Left cardiac atrium (tissue), 4 donors: ENCODE results near the gene DNASE2B. TPM values are rescaled to one million over a fixed set of nuclear protein-coding genes. Genes with fewer than 3 reads are reported as not detected.

ENCODE experiments used
- ATAC-seq, 2 donors: fragments of 200-7000 bp; cut with Tn5 transposase; one replicate each; pipeline ENCODE4 v1.9.1; 2020; ENCODE audit warnings: mild to moderate bottlenecking in 2 of 2, moderate library complexity in 2 of 2
- DNase-seq: peaks from one replicate; pipeline ENCODE4 v3.0.0-alpha.2; 2020
- intact Hi-C, 2 donors: fragments of 100-400 bp; cut with DNase I; formaldehyde crosslinking; loops; one replicate each; pipeline versions ENCODE4 v1.14.1 to v1.15.1; 2022 to 2023
- total RNA-seq, 2 donors: library from RNA; stranded (reverse); fragmentation: NEBNext Ultra II Directional; extraction: Animal tissue kit (Norgen Biotek cat#: 25700); gene quantifications; one replicate each; pipeline ENCODE4 v1.2.1, GENCODE V29; 2021
- donor health status: DM: no; HTN: yes; CAD: no.
- donor health status: DM: no; HTN: yes; CAD: no; lungs with severe emphysema.
- donor health status: DM: yes; HTN: yes; CAD: no.
- donor health status: Dilated cardiomyopathy.

Gene DNASE2B
- total RNA-seq, 2 donors from 2014 or later: not detected

DNA sequence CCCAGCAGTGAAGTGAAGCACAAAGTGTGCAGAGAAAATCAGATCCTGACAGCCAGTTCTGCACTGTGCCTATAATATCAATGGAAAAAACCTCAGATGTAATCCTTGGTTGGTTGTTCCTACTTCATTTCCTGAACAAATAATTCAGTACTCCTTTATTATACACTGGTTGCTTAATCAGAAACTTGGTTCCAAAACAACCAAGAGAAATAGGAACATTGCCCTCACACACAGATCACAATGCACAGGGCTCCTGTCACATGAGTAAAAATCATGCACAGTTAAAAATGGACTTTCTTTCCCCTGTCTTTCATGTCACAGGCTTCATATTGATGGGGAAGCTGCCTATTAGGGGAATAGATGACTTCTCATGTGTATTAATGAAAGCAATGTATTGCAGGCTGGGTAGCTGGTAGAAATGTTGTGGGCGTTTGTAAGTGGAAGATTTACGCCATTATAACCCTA lies 9.7 kb downstream of the DNASE2B start:
- DNase-seq (no peak), ATAC-seq (peak in 1 of 2 donors; percentile 44)
- intact Hi-C loops: no loop called here

DNA sequence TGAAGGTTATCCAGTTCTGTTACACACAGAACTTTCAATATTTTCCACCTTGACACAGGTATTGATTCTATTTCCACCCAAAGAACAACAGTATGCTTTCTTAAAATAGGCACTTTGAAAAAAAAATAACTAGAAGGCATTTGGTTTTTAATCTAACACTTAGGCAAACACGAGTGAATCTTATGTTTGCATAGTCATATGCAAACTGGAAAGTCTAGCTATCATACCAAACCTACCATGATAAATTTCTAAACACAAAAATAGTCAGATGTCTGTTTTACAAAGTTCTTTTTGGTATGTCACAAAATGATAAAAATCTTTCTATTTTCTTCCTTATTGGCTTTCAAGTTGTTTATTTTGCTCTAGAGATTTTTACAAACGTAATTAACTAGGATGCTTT lies 11.6 kb downstream of the DNASE2B start:
- no peak for DNase-seq
- intact Hi-C loops: no loop called here
- no peak for ATAC-seq

DNA sequence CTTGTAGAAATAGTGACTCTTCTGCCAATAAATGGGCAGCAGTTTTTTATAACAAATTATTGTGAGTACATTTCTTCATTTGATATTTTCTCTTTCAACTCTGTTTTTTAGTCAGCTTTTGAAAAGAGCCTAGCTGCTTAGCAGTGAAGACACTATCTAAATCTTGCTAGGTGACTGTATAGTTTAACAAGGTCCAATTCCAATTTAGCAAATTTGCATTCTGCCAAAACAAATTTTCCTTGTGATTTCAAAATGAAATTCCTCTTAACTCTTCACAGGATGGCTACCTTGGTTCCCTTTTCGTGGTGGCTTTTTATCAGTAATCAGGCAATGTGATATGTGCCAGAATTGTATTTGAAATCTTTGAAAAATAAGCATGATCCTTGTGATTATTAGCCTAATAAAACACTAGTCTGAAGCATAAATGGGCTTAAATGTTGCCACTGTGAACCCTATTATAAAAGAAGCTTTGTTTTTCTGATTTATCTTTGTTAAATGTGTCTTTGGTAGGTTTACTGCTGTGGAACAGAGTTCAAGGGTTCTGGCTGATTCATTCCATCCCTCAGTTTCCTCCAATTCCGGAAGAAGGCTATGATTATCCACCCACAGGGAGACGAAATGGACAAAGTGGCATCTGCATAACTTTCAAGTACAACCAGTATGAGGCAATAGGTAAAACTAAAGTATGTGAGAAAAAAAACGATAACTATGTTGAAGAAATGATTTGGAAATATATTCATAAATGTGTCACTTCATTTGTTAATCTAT lies 12.2 kb downstream of the DNASE2B start:
- ATAC-seq (no peak), DNase-seq (no peak)
- intact Hi-C loops: no loop called here

DNA sequence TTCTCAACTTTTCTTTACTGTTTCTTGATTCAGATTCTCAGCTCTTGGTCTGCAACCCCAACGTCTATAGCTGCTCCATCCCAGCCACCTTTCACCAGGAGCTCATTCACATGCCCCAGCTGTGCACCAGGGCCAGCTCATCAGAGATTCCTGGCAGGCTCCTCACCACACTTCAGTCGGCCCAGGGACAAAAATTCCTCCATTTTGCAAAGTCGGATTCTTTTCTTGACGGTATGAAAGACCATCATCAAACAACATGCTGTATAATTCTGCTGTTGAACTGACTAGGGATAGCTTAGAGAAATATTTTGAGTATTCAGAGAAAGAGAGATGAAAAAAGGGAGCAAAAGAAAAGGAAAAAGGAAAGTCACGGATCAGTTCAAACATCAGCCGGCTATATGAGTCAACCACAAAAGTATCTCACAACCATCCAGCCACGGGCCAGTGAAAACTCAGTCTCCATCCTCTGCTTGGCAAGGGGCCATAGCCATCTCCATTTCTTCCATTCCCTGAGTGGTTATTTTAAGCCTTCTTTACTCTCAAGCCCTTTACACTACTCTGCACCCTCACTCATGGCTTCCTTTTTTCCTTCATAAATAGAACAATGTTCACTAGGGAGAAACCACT lies 14.1 kb downstream of the DNASE2B start:
- peak in 1 of 2 donors; percentile 25 for ATAC-seq
- intact Hi-C loops: no loop called here
- DNase-seq: no peak

DNA sequence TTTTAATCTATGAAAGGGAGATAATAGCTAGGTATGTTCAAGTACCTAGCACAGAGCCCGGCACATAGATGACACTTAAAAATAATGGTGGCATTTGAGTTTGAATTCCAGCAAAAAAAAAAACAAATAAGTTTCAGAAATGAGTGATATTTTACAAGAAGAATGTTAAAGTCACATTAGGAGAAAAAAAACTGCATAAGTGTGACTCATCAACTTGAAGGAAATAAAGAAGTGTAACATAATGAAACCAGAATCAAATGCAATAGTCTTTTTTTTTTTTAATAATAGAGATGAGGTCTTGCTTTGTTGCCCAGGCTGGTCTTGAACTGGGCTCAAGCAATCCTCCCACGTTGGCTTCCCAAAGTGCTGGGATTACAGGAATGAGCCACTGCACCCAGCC lies 17.1 kb downstream of the DNASE2B start:
- ATAC-seq: no peak
- intact Hi-C loops: no loop called here
- DNase-seq: no peak

DNA sequence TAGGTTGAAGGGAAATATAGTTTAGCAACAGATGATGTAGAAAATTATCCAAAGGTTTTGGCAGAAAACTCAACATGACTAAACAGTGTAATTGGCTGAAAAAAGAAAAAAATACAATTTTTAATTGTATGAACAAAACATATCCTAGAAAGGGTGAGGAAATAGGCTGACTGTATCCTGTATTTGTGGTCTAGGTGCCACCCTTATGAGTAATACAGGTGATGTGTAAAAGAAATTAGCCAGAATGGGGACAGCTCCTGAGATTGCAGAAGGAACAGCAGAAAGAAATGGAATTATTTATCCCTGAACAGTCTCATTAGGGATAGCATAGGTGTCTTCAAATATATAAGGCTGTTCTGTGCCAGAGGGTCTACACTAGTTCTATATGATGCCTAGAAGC lies 24.6 kb downstream of the DNASE2B start:
- intact Hi-C loops: no loop called here
- ATAC-seq: no peak
- no peak for DNase-seq

DNA sequence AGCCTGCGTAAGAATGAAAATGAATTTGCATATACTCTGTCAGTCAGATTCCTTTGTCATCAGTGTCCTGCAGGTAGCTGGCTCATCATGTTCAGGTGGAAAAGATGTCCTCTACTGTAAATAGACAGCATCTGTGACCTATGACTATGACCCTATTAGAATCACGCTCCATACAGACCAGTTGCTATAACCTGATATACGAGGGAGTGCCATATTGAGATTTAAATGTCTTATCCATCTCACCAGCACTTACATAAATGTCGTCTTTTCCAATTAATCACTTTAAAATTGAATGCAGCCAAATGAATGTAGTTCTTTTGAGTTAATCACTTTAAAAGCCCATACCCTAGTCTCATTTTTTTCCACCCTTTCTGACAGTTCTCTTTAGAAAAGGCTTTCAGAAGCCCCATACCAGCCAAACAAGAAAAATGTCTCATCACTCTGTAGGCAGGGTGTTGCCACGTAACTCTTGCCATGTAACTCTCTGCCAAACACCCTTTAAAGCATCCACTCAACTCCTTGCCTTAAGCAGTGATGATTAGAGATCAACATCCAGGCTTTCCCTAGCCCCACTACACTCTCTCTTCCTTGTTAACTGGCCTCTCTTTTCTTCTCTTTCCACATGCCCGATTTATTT lies 26.3 kb downstream of the DNASE2B start:
- intact Hi-C loops: no loop called here
- ATAC-seq: no peak
- no peak for DNase-seq

DNA sequence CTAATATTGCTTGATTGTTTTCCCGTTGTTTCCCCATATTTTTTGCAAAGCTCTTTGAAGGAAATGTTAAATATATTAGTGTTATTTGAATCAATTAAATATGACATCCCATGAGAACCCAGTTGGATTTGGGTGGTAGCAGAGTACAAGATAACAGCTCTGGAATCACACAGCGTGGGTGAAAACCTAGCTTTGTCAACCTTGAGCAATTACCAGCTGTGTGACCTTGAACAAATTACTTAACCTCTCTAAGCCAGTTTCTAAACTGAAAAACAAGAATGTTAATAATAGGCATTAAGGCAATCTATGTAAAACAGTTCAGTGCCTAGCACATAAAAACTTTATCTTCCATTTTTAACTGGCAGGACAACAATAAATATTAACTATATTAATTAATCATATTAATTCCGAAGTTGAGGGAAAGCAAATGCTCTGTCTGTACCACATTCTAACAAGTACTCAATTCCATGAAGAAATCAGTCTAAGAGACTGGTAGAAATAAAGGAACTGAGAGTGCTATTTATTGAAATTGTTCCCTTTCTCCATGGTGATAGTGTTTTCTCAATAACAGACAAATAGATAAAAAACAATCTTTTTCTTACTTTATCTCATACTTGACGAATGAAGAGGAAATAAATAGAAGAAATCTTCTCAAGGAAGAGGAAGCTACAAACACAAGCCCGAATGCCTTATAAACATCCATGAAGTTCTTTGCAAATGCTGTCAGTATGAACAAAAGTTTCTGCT lies 27.0 kb downstream of the DNASE2B start:
- ATAC-seq (no peak), DNase-seq (no peak)
- intact Hi-C loops: no loop called here

DNA sequence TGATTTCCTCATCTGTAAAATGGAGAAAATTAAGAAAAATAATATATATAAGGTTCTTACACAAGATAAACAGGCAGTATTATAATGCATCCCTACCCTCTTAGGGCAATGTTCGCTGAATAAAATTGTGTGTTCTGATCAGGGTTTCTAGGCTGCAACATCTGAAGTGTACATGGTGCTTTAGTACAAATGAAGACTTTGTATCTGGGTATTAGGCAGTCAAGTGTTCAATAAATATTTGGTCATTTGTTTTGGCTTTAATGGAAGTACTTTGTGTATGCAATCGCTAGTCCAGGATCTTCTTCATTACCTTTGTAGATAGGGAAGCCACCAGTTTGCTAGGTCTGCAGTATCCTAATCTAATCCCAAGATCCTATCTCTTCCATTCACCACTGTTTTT lies 28.1 kb downstream of the DNASE2B start:
- ATAC-seq: no peak
- intact Hi-C loops: no loop called here
- DNase-seq: no peak

DNA sequence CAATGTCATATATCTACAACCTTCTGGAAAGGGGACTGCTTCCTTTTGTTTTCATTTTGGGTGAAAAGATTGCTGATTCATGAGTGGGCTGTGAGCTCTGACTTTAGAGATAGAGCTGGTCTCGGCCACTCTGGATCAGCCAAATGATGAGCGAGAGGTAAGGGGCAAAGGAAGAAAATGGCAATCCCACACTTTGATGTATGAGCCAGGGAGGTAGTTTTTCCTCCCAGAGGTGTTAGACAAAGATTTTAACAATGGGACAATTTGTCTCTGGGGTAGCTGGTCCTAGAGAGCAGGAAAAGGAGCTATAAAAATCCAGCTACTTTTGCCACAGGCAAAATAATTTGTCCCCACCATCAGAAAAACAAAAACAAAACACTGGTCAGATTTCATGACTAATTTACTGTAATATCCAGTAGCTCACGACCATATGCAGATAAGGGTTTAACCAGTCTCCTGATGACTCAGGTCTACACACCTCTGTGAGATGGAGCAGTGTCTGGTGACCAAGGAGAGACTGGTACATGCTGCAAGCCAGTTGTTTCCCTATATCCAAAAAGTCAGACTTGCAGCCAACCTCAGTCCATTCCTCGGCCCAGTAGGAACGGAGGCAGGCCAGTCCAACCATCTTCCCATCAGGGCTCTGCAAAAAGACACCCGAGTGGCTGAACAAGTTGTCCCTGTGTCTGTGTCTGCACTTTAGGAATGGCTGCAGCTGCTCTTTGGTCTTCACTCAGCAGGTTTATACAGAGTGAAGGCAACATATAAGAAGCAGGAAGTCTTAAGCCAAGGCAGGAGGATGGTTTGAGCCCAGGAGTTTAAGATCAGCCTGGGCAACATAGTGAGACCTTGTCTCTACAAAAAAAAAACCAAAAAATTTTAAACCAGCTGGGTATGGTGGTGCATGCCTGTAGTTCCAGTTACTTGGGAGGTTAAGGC lies 29.2 kb downstream of the DNASE2B start:
- intact Hi-C loops: no loop called here
- ATAC-seq (no peak), DNase-seq (no peak)

DNA sequence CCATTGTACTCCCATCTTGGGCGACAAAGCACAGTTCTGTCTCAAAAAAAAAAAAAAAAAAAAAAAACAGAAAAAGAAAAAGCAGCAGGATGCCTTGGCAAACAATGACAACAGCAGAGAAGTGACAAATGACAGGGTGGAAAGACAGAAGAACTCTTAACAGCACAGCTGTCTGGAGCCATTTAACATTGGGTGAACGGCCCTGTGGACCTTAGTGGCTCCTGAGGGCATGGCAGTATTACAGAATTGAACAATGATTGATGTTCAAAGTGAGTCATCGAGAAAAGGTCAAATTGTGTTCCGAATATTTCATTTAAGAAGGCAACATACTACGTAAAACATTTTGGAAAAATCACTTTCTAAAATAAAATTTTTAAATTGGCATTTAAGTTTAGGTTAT lies 30.0 kb downstream of the DNASE2B start:
- intact Hi-C loops: no loop called here
- no peak for ATAC-seq

DNA sequence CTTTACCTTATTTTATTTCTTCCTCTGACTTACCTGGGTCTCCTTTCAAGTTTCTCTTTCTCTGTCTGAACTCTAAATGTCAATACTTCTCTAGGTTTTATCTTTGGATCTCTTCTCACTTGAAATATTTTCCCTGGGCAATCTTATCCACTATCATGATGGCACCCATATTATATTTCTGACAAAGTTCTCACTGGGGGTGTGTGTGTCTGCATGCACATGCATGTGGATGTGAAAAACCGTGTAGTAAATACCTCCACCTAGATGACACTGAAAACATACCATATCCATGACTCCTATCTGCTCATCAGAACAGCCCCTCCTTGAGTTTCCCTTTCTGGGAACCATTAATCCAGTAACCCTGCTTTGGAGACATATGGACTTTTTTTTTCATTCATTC lies 30.9 kb downstream of the DNASE2B start:
- ATAC-seq: no peak
- DNase-seq: no peak
- intact Hi-C loops: no loop called here

More for the DNA sequence above, 30.0 kb downstream of the DNASE2B start:
- DNase-seq: no peak

DNA sequence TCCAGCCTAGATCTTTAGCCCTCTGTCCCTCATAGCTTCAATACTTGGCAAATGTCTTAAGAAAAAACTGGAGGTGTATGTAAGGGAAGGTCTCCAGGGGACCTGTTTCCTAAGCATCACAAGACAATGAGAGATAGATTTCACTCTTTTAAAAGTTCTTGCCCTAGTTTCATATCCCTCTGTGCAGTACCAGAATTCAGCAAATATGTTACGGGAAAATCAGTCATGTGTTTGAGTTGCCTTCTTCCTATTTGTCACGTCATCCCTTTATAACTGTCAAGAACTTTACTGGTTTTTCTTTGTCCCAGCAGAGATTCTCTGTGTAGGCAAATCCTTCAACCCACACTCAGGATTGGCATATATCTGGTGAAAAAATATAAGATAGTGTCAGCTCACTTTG lies 32.3 kb downstream of the DNASE2B start:
- DNase-seq (no peak), ATAC-seq (no peak)
- intact Hi-C loops: loop anchor here in 1 of 2 donors (10.0 kb wide), 2 partner anchors 286 to 496 kb away; partner anchors contain the start of gene PRKACB

DNA sequence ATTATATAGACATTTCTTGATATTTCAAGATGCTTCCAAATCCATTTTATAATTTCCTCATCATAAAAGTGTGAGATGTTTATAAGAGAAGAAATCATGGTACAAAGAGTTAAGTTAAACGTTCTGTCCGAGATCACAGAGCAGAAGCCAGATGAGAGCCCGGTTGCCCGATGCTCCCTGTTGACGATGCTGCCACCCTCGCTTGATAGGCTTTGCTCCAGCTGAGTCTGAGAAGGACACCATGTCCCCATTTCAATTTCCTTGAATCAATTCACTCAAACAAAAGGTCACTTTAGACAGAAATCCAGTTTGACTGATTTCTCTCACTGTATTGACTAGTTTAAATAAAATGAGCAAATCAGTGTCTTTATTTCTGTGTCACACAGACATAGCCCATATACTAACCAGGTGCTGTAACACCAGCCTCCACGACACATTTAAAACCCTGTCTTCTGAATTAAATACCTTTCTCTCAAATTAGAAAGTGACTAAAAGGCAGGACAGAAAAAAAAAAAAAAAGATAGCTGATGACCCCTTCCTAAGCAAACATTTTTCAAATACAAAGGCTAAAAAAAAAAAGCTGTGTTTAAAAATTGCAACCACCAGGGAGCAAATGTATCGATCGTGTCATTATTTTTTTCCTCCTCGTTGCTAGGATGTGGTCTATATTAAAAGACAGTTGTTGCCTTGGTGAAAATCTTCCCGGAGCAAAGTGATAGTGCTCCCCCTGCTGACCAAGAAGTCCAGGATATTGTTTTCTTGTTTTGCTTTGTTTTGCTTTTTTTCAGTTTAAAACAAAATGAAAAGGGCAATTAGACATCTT lies 35.2 kb downstream of the DNASE2B start:
- ATAC-seq (peak; percentile 75 to 82), DNase-seq (peak; percentile 31)
- intact Hi-C loops: loop anchor here (2.0 to 10.0 kb wide), 5 partner anchors 135 to 499 kb away; partner anchors contain the start of gene PRKACB (in 2 of the 2)

DNA sequence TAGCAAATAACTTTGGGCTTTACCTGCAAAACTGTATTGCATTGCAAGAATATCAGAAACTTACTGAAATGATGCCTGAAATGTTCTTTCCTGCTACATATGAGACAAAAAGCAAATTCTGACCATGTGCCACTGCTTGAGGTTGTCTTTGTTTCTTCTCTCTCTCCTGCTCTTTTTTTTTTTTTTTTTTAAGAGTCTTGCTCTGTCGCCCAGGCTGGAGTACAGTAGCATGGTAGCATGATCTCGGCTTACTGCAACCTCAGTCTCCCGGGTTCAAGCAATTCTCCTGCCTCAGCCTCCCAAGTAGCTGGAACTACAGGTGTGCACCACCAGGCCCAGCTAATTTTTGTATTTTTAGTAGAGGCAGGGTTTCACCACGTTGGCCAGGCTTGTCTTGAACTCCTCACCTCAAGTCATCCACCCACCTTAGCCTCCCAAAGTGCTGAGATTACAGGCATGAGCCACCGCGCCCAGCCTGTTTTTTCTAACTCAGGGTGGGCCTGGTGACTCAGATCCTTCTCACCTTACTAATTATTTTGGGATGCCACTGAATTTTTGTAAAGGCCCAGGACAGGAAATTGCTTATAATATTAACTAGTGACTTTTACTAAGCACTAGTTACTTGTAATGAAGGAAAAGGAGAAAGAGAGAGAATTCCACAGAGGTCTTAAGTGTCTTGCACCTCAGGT lies 35.9 kb downstream of the DNASE2B start:
- DNase-seq (no peak), ATAC-seq (no peak)
- intact Hi-C loops: loop anchor here in 1 of 2 donors (10.0 kb wide), 2 partner anchors 289 to 499 kb away; partner anchors contain the start of gene PRKACB

DNA sequence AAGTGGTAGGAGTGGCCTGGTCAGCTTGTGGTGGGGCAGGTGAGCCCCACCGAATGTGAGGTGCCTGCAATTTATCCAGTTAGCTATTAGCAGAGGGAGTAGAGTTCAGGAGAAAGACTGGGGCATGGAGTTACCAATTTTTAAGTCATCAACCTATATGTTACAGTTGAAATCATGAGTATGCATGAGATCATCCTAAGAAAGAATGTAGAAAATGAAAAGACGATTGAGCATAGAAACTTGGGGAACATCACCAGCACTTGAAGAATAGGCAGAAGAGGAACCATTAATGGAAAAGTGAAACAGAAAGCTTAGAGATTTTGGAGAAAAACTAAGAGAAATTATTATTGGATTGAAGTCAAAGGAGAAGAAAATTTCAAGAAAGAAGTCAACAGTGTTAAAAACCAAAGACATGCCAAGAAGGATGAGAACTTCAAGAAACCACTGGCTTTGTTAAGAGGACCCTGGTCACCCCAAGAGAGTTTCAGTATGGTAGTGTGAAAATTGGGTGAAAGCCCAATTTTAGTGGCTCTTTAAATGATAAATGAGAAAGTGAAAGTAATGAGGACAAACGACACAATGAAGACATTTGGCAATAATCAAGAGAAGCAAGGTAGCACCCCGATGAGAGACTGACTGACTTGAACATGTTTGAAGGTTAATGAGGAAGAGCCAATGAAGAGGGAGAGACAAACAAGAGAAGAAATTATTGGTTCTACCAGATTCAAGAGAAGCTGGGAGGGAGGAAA lies 36.7 kb downstream of the DNASE2B start:
- intact Hi-C loops: loop anchor here (5.0 to 10.0 kb wide), 3 partner anchors 290 to 500 kb away; partner anchors contain the start of gene PRKACB (in 1 of the 2)
- DNase-seq (no peak), ATAC-seq (no peak)
